ENCODE measurements around the gene APBA2.
"Not testable (repeated sequence)": the region's sequence is repeated elsewhere in the genome, so short reads cannot be mapped to it uniquely, and the experiment has no call there.

The APBA2 gene

GRCh38 chr15:29142129-29142747 lies 256.5 kb downstream of the APBA2 start:
- in situ Hi-C loops (cut with MboI; ENCODE audit: low sequenced_read_pairs) = no loop called here

GRCh38 chr15:29143293-29143692 lies 257.5 kb downstream of the APBA2 start:
- in situ Hi-C loops (cut with MboI; ENCODE audit: low sequenced_read_pairs) = no loop called here

GRCh38 chr15:29143909-29144635 lies 258.3 kb downstream of the APBA2 start:
- in situ Hi-C loops (cut with MboI; ENCODE audit: low sequenced_read_pairs) = no loop called here

GRCh38 chr15:29149738-29150075 lies 263.9 kb downstream of the APBA2 start:
- in situ Hi-C loops (cut with MboI; ENCODE audit: low sequenced_read_pairs) = no loop called here

- in situ Hi-C loops (cut with MboI; ENCODE audit: low sequenced_read_pairs) = no loop called here
Measured at GRCh38 chr15:29150515-29151483, 265.0 kb downstream of the APBA2 start.

- in situ Hi-C loops (cut with MboI; ENCODE audit: low sequenced_read_pairs) = no loop called here
Measured at GRCh38 chr15:29151484-29151857, 265.7 kb downstream of the APBA2 start.

- in situ Hi-C loops (cut with MboI; ENCODE audit: low sequenced_read_pairs) = no loop called here
Measured at GRCh38 chr15:29156521-29156920, 270.7 kb downstream of the APBA2 start.

- in situ Hi-C loops (cut with MboI; ENCODE audit: low sequenced_read_pairs) = no loop called here
Measured at GRCh38 chr15:29159771-29160455, 274.1 kb downstream of the APBA2 start.

- in situ Hi-C loops (cut with MboI; ENCODE audit: low sequenced_read_pairs) = no loop called here
Measured at GRCh38 chr15:29162411-29162810, 276.6 kb downstream of the APBA2 start.

- in situ Hi-C loops (cut with MboI; ENCODE audit: low sequenced_read_pairs) = not testable (repeated sequence)
Measured at GRCh38 chr15:29167122-29167521, 281.3 kb downstream of the APBA2 start.

Measured in HL-60/S4 treated with phorbol 12-myristate 13-acetate at 8.2 ng/mL for 4 days and 3 days (cell line).